GM19099 (cell line): ENCODE data around the gene PPP1R14D.

Source experiments
- POLR2A ChIP-seq: IDR thresholded peaks from 3 replicates; pipeline ENCODE4 v1.6.1; 2011; ENCODE audit warnings: low read depth; ENCODE audit not compliant: insufficient read length; ENCODE audit errors: extremely low read depth

Gene PPP1R14D

GRCh38 chr15:40856746-40857145 is 28.2 kb upstream of the PPP1R14D start:
- no peak for TF ChIP-seq POLR2A

- no peak for TF ChIP-seq POLR2A
These were observed 27.3 kb upstream of the PPP1R14D start for GRCh38 chr15:40855706-40856234.

- TF ChIP-seq POLR2A = no peak
These were observed 25.7 kb upstream of the PPP1R14D start for GRCh38 chr15:40854161-40854560.

GRCh38 chr15:40853241-40853890 is 24.9 kb upstream of the PPP1R14D start:
- TF ChIP-seq POLR2A = no peak

- TF ChIP-seq POLR2A = no peak
These were observed 24.0 kb upstream of the PPP1R14D start for GRCh38 chr15:40852529-40852928.

- TF ChIP-seq POLR2A = no peak
These were observed 22.1 kb upstream of the PPP1R14D start for GRCh38 chr15:40850576-40851112.

- peak; percentile 16 for TF ChIP-seq POLR2A
These were observed 18.9 kb upstream of the PPP1R14D start for GRCh38 chr15:40847223-40847961.

GRCh38 chr15:40846841-40847222 is 18.3 kb upstream of the PPP1R14D start:
- peak; percentile 1 for TF ChIP-seq POLR2A

- TF ChIP-seq POLR2A = no peak
These were observed 17.2 kb upstream of the PPP1R14D start for GRCh38 chr15:40845511-40846284.

- TF ChIP-seq POLR2A = no peak
These were observed 16.5 kb upstream of the PPP1R14D start for GRCh38 chr15:40845036-40845435.

- no peak for TF ChIP-seq POLR2A
These were observed 16.2 kb upstream of the PPP1R14D start for GRCh38 chr15:40844696-40845030.

- TF ChIP-seq POLR2A = no peak
These were observed 15.6 kb upstream of the PPP1R14D start, which contains the start of gene SPINT1 for GRCh38 chr15:40843885-40844695. Gene SPINT1, plus strand, starts transcription at chr15:40844048. Its CDS starts 507 bp downstream, at chr15:40844555.

- no peak for TF ChIP-seq POLR2A
These were observed 14.9 kb upstream of the PPP1R14D start for GRCh38 chr15:40843261-40843884.

GRCh38 chr15:40841741-40842140 is 13.2 kb upstream of the PPP1R14D start:
- no peak for TF ChIP-seq POLR2A
